A673 (cell line): ENCODE measurements around the gene RPH3AL.

Source experiments
- CTCF ChIP-seq: fragments of 300-800, 200-600 bp; sonication (generic); conservative IDR thresholded peaks from 2 replicates; pipeline ENCODE4 v1.5.1; 2017; ENCODE audit warnings: low read depth, mild to moderate bottlenecking, antibody characterized with exemption, low read length, moderate library complexity, mixed read lengths
- EZH2 ChIP-seq: fragments of 200-600 bp; sonication (generic); IDR thresholded peaks from 2 replicates; pipeline ENCODE4 v1.6.1; 2017; ENCODE audit warnings: borderline replicate concordance, low read depth, mild to moderate bottlenecking, mixed read lengths, antibody characterized with exemption, low read length; ENCODE audit not compliant: poor library complexity, severe bottlenecking

- no peak for TF ChIP-seq CTCF
- TF ChIP-seq EZH2: no peak
These were observed 24.6 kb downstream of the RPH3AL start for GRCh38 chr17:327971-328370.
